RWPE1 (cell line): ENCODE data around the gene NANOS3.
A peak's percentile ranks its signal among the peaks of the same experiment; 100 is the strongest.

ENCODE experiments used
- CTCF ChIA-PET: fragments of 350-600 bp; sonication (Branson Sonifier 250); formaldehyde crosslinking; extraction: SDS; loops from one replicate; lab custom pipeline; 2021; lab: Yijun Ruan, JAX
- POLR2A ChIA-PET: fragments of 400-600 bp; formaldehyde crosslinking; extraction: SDS; loops from one replicate; lab custom pipeline; 2020; ENCODE audit warnings: antibody characterized with exemption; ENCODE audit not compliant: low non-redundant PET; lab: Yijun Ruan, JAX
- DNase-seq: peaks from one replicate; pipeline ENCODE4 v3.0.0; 2012; ENCODE audit warnings: low spot score
- H3K27ac ChIP-seq: fragments of 450-650 bp; 2 replicates; pipeline ENCODE4 v1.5.1; 2017
- TF ChIP-seq, protein P1 (sequence below): fragments of 450-650 bp; conservative IDR thresholded peaks from 2 replicates; pipeline ENCODE4 v1.5.1; 2017; ENCODE audit warnings: low read depth, mild to moderate bottlenecking

Gene NANOS3

DNA sequence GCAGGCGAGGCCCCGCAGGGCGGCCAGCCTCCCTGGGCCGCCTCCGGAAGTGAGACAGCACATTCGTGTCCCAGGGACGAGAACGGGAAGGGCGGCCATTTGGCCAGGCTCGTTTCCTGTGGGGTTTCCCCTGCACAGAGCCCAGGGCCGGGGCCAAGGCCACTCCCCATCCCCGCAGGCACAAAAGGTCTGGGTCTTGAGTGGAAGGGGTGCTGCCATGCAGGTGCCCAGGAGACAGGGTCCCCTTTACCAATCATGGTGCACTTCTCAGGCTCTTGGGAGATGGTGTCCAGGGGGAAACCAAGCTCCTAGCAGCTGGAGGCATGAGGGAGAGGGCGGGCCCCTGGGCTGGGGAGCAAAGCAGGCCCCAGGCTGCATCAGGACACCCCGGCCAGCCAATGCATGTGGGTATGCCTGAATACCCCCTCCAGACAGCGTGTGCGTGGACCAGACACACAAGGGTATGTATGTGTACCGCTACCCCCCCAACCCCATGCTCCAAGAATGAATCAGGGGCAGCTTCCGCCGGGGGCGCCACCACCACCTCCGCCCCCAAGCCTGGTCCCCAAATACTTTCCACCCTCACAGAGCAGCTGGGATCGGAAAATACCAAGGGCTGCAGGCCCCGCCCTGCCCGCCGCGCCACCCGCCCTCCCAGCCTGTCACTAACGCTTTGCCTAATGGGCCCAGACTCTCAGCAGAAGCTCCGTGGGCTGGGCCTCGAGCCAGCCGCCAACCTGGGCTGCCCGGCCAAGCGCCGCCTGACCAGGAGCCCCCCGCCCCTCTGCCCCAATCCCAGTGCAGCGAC, 37.6 kb upstream of the NANOS3 start:
- CTCF ChIA-PET = interaction anchor here (0.5 to 0.9 kb wide), 2 partner anchors 23 to 74 kb away, joined by 3 to 5 read pairs; no protein-coding TSS in a partner anchor
- TF ChIP-seq, protein P1, sequence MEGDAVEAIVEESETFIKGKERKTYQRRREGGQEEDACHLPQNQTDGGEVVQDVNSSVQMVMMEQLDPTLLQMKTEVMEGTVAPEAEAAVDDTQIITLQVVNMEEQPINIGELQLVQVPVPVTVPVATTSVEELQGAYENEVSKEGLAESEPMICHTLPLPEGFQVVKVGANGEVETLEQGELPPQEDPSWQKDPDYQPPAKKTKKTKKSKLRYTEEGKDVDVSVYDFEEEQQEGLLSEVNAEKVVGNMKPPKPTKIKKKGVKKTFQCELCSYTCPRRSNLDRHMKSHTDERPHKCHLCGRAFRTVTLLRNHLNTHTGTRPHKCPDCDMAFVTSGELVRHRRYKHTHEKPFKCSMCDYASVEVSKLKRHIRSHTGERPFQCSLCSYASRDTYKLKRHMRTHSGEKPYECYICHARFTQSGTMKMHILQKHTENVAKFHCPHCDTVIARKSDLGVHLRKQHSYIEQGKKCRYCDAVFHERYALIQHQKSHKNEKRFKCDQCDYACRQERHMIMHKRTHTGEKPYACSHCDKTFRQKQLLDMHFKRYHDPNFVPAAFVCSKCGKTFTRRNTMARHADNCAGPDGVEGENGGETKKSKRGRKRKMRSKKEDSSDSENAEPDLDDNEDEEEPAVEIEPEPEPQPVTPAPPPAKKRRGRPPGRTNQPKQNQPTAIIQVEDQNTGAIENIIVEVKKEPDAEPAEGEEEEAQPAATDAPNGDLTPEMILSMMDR = no peak
- POLR2A ChIA-PET = interaction anchor here (0.7 to 0.9 kb wide), 3 partner anchors 23 to 243 kb away, joined by 3 to 4 read pairs (median 3); no protein-coding TSS in a partner anchor
- DNase-seq = no peak
- H3K27ac ChIP-seq = peak overlapping the region; percentile 100

DNA sequence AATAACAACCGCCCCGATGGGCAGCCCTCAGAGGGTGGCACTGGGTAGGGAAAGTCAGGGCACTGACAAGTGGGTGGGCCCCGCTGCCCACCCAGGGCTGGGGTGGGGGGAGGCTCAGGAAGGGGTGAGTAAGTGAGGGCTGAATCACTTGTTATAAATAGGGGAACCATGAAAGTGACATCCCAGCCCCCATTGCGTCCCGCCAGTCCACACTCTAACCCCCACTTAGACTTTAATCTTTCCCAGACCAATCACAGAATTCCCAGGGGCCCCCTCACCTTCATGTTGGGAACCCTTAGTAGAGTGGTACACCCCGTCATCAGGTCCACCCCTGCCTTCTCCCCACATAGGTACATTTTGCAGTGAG, 37.0 kb upstream of the NANOS3 start:
- CTCF ChIA-PET = interaction anchor here (0.9 kb wide), 1 partner anchor 22 kb away, joined by 5 read pairs; no protein-coding TSS in a partner anchor
- POLR2A ChIA-PET = interaction anchor here (0.7 kb wide), 3 partner anchors 23 to 242 kb away, joined by 3 to 4 read pairs (median 3); no protein-coding TSS in a partner anchor
- DNase-seq = no peak
- H3K27ac ChIP-seq = peak overlapping the region; percentile 100
- TF ChIP-seq, protein P1 = no peak

DNA sequence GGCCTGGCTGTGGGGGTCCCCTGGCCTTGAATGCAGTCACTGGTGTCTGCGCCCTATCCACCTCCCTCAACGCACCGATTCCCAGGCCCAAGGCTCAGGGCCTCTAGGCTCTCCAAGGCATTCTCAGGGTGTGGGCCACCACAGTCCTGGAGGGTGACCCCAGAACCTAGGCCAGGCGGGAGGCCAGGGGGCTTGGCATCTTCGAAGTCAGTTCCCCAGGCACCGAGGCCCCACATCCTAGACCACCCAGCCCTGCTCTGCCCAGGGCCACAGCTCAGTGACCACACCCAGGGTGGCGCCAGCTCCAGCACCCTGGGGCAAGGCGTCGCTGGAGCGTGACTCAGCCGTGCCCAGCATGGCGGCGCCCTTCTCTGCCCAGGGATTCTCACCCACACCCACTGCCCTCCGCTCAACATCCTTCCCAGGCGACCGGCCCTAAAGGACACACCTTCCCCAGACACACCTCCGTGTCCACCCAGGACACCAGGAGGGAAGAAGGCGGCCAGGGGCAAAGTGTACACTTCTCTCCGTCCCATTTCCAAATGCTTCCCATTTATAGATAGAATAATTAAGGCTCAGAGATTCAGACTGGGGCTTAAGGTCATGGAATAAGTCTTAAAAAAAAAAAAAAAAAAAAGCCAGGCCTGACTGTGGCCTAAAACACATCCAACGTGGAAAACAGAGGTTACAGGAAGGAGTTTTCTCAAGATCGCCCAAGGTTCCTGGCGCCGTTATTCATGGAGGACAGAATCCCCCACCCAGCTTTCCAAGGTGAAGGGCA, 36.4 kb upstream of the NANOS3 start:
- peak; percentile 71 for DNase-seq

DNA sequence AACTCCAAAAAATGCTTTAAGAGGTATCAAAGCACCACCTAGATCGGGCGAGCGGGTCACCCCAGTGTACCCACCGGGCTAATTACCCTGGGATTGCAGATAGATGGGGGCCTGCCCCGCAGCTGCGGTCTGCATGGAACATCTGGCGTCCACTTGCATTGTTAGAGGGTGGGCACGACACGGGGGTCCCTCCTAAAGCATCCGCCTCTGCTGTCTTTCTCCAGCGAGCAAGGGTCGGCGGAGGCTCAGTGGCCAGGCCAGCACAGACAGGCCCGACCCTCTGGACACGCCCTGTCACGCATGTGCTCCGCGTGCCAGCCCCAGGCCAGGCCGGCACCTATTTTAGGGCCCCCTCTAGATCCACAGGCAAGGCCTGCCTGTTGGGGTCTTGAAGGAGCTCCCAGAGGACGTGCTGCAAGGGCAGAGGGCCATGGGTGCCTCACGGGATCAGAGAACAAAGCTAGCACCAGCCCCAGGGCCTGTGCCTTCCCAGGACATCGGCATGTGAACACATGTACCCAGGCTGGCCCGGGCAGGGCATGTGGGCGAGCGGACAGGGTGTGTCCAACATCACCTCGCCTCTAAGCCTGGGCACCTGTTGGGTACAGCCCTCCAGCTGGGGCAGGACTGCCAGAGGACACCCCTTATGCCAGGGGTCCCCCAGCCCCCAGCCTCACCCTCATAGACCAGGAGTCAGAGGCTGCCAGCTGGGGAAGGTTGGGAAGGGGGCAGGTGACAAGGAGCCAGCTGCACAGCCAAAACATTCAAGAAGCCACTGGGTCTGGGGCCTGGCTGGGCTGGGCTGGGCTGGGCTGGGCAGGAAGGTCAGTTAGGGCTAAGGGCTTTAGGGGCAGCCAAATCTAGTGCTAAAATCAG, 35.6 kb upstream of the NANOS3 start:
- DNase-seq = no peak
- ChIA-PET CTCF (interaction anchor here (0.7 to 0.9 kb wide), 2 partner anchors 21 to 252 kb away, joined by 5 read pairs; no protein-coding TSS in a partner anchor), POLR2A (interaction anchor here (0.7 kb wide), 1 partner anchor 33 kb away, joined by 3 read pairs; no protein-coding TSS in a partner anchor)
- TF ChIP-seq, protein P1 = no peak
- peak overlapping the region; percentile 100 for H3K27ac ChIP-seq

More for the DNA sequence above, 36.4 kb upstream of the NANOS3 start:
- ChIA-PET CTCF (interaction anchor here (0.7 to 0.9 kb wide), 2 partner anchors 22 to 252 kb away, joined by 5 read pairs; no protein-coding TSS in a partner anchor), POLR2A (interaction anchor here (0.7 kb wide), 2 partner anchors 23 to 242 kb away, joined by 3 to 4 read pairs; no protein-coding TSS in a partner anchor)
- TF ChIP-seq, protein P1 = no peak
- peak overlapping the region; percentile 100 for H3K27ac ChIP-seq

DNA sequence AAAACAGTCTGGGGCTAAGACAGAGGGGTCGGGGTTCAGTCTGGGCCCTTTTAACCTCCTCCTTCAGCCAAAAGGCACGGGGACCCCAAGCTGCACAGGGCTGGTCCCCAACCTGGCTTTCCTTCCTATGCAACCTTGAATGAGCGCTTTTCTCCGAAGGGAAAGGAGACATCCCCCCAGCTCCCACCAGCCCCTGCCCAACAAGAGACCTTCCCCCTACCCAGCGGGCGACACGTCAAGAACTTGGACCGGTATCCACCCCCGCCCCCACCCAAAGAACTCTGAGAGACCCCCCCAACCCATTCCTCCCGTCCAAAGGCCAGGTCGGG, 35.0 kb upstream of the NANOS3 start:
- TF ChIP-seq, protein P1 = no peak
- DNase-seq = no peak
- ChIA-PET CTCF (no interaction called here), POLR2A (interaction anchor here (0.7 kb wide), 1 partner anchor 34 kb away, joined by 3 read pairs; no protein-coding TSS in a partner anchor)
- H3K27ac ChIP-seq = peak overlapping the region; percentile 100
